ENCODE data around the gene MRPL28.
"Not testable (repeated sequence)": the region's sequence is repeated elsewhere in the genome, so short reads cannot be mapped to it uniquely, and the experiment has no call there.

The MRPL28 gene

GRCh38 chr16:359067-359763 lies 11.1 kb downstream of the MRPL28 start:
- no peak for DNase-seq

- DNase-seq: no peak
Measured at GRCh38 chr16:356741-357140, 13.6 kb downstream of the MRPL28 start.

- DNase-seq: no peak
Measured at GRCh38 chr16:354971-355461, 15.3 kb downstream of the MRPL28 start.

- DNase-seq: no peak
Measured at GRCh38 chr16:354291-354881, 16.0 kb downstream of the MRPL28 start.

- no peak for DNase-seq
Measured at GRCh38 chr16:353404-354290, 16.7 kb downstream of the MRPL28 start.

GRCh38 chr16:352547-353403 lies 17.6 kb downstream of the MRPL28 start, which contains the start of gene AXIN1:
AXIN1 (minus strand) TSS chr16:352723; CDS start chr16:347025, 5,698 bp downstream.
- DNase-seq: peak; percentile 100

- peak; percentile 55 for DNase-seq
Measured at GRCh38 chr16:351804-352520, 18.4 kb downstream of the MRPL28 start.

GRCh38 chr16:350203-350602 lies 20.1 kb downstream of the MRPL28 start:
- DNase-seq: no peak

- DNase-seq: no peak
Measured at GRCh38 chr16:349211-349610, 21.1 kb downstream of the MRPL28 start.

- DNase-seq: not testable (repeated sequence)
Measured at GRCh38 chr16:348495-348894, 21.8 kb downstream of the MRPL28 start.

GRCh38 chr16:347203-347602 lies 23.1 kb downstream of the MRPL28 start:
- no peak for DNase-seq

GRCh38 chr16:346587-346986 lies 23.8 kb downstream of the MRPL28 start:
- DNase-seq: no peak

- no peak for DNase-seq
Measured at GRCh38 chr16:345772-346171, 24.6 kb downstream of the MRPL28 start.

- no peak for DNase-seq
Measured at GRCh38 chr16:342455-343213, 27.7 kb downstream of the MRPL28 start.

GRCh38 chr16:341974-342336 lies 28.4 kb downstream of the MRPL28 start:
- not testable (repeated sequence) for DNase-seq

- DNase-seq: not testable (repeated sequence)
Measured at GRCh38 chr16:341095-341973, 29.0 kb downstream of the MRPL28 start.

GRCh38 chr16:340370-341091 lies 29.8 kb downstream of the MRPL28 start:
- no peak for DNase-seq

GRCh38 chr16:339680-340079 lies 30.7 kb downstream of the MRPL28 start:
- no peak for DNase-seq

GRCh38 chr16:337975-338575 lies 32.3 kb downstream of the MRPL28 start:
- no peak for DNase-seq

All from activated gamma-delta T cell (primary cell).